Stimulated activated effector memory CD8-positive, alpha-beta T cell treated with anti-CD3 and anti-CD28 coated beads, Interleukin-12 subunit alpha, Interleukin-12 subunit beta, amount 100 ng/mL, for 72 hours (primary cell): ENCODE measurements around the gene USP34.
A peak's percentile ranks its signal among the peaks of the same experiment; 100 is the strongest.

Source experiments
- ATAC-seq: fragments of 150-1000 bp; cut with Tn5 transposase; 2 replicates; pipeline ENCODE4 v1.10.0; 2021
- DNase-seq, 2 donors: peaks; one replicate each; pipeline ENCODE4 v3.0.0; 2021 to 2022; ENCODE audit warnings: low spot score in 2 of 2
- H3K27ac Mint-ChIP-seq: one replicate; pipeline ENCODE4 v1.8.0; 2022; ENCODE audit warnings: mild to moderate bottlenecking, mixed read lengths
- H3K36me3 Mint-ChIP-seq: one replicate; pipeline ENCODE4 v1.8.0; 2022; ENCODE audit warnings: mild to moderate bottlenecking, mixed read lengths
- H3K4me1 Mint-ChIP-seq: one replicate; pipeline ENCODE4 v1.8.0; 2022; ENCODE audit warnings: mixed read lengths
- H3K4me3 Mint-ChIP-seq: one replicate; pipeline ENCODE4 v1.8.0; 2022; ENCODE audit warnings: mild to moderate bottlenecking, mixed read lengths
- H3K9me3 Mint-ChIP-seq: one replicate; pipeline ENCODE4 v1.8.0; 2022; ENCODE audit warnings: mixed read lengths

Gene USP34

DNA sequence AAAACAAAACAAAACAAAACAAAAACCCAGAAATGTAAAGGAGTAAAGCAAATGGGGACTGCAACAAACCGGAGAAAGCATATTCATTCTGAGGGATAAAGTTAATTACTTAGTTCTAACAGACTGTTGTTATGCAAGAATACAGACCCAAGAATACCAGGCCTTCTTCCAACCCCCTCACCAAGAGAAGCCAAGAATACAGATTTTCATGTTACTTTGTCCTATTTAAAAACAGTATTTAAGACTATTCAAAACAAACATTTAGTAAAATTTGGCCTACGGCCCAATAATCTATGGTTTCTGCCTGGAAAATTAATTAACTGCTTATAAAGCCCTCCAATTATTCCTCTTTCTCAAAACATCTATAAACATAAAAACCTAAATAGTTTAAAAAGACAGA lies 91.4 kb downstream of the USP34 start:
- no peak overlapping the region for H3K27ac Mint-ChIP-seq
- ATAC-seq (no peak), DNase-seq (no peak)
- peaks cover 17% of the 10 kb centered on the region for H3K4me1 Mint-ChIP-seq
- H3K9me3 Mint-ChIP-seq, result no peaks in the 10 kb centered on the region
- no peak overlapping the region for H3K4me3 Mint-ChIP-seq
- H3K36me3 Mint-ChIP-seq, result peaks cover 99% of the 10 kb centered on the region

DNA sequence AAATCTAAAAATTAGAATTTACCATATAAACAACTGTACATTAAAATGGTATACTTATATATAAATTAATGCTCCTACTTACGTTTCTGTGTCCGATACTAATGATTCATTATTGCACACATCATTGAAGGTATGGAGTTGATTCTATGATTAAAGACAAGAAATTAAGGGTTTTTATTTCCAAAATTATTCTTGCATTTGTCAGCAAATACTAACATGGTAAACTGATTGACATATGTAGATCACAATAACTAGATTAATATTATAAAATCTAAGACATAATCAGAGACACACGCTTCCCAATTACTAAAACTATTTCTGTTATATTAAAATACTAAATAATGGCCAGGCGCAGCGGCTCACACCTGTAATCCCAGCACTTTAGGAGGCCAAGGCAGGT lies 92.6 kb downstream of the USP34 start:
- H3K27ac Mint-ChIP-seq, result no peak overlapping the region
- no peak overlapping the region for H3K4me3 Mint-ChIP-seq
- no peaks in the 10 kb centered on the region for H3K9me3 Mint-ChIP-seq
- ATAC-seq (no peak), DNase-seq (no peak)
- peaks cover 19% of the 10 kb centered on the region for H3K4me1 Mint-ChIP-seq
- peaks cover 100% of the 10 kb centered on the region for H3K36me3 Mint-ChIP-seq

DNA sequence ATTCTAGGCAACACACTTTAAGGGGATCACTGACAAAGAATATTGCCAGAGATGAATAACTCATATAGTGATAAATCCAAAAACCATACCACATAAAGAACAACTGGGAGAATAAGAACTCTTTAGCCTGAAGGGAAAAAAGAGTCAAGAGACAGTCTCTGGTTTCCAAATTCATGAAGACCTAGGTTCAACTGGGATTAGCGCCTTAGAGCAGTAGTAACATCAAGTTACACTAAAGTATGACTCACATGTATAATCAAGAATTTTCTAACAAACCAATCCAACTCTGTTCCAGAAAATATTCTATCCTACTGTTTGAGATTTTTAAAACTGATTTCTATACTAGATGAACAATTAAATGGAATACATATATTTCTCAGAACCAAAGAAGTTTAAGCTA lies 93.8 kb downstream of the USP34 start:
- no peak for ATAC-seq
- H3K4me3 Mint-ChIP-seq, result no peak overlapping the region
- no peaks in the 10 kb centered on the region for H3K9me3 Mint-ChIP-seq
- peaks cover 98% of the 10 kb centered on the region for H3K36me3 Mint-ChIP-seq
- H3K4me1 Mint-ChIP-seq, result peaks cover 19% of the 10 kb centered on the region
- no peak overlapping the region for H3K27ac Mint-ChIP-seq
- DNase-seq, result no peak

DNA sequence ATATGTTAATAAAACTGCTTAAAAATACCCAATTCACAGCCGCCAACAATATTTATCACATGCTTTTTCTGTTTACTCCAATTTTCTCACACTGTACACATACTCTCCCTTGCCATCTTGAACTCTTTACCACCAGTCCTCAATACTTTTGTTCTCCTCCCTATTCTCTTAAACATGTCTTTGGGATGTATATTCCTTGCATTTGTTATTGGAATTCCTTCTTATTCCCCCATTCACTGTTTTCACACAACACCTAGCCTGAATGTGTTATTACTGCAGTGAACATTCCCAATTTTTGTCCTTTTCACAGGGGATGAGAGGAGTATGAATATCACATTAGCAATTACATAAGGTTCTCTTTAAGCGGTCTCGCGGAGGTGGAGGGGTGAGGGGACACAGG lies 94.7 kb downstream of the USP34 start:
- Mint-ChIP-seq H3K27ac (no peak overlapping the region), H3K9me3 (no peaks in the 10 kb centered on the region), H3K4me1 (peaks cover 14% of the 10 kb centered on the region), H3K36me3 (peaks cover 97% of the 10 kb centered on the region), H3K4me3 (no peak overlapping the region)
- DNase-seq (no peak), ATAC-seq (no peak)

DNA sequence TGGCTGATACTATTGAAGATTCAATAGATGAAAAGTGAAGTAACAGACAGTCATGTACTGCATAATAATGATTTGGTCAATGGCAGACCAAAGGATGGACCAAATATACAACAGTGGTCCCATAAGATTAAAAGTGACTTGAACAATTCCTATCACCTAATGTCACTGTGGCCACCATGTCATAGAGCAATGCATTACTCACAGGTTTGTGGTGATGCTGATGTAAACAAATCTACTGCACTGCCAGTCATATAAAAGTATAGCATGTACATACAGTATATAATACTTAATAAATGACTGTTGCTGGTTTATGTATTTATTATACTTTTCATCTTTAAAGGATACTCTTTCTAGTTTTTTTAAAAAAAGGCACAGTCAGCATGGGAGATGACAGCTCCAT lies 99.9 kb downstream of the USP34 start:
- no peak overlapping the region for H3K4me3 Mint-ChIP-seq
- peaks cover 97% of the 10 kb centered on the region for H3K36me3 Mint-ChIP-seq
- no peak overlapping the region for H3K27ac Mint-ChIP-seq
- no peak for DNase-seq
- peak; percentile 82 for ATAC-seq
- H3K4me1 Mint-ChIP-seq, result peaks cover 41% of the 10 kb centered on the region
- no peaks in the 10 kb centered on the region for H3K9me3 Mint-ChIP-seq

DNA sequence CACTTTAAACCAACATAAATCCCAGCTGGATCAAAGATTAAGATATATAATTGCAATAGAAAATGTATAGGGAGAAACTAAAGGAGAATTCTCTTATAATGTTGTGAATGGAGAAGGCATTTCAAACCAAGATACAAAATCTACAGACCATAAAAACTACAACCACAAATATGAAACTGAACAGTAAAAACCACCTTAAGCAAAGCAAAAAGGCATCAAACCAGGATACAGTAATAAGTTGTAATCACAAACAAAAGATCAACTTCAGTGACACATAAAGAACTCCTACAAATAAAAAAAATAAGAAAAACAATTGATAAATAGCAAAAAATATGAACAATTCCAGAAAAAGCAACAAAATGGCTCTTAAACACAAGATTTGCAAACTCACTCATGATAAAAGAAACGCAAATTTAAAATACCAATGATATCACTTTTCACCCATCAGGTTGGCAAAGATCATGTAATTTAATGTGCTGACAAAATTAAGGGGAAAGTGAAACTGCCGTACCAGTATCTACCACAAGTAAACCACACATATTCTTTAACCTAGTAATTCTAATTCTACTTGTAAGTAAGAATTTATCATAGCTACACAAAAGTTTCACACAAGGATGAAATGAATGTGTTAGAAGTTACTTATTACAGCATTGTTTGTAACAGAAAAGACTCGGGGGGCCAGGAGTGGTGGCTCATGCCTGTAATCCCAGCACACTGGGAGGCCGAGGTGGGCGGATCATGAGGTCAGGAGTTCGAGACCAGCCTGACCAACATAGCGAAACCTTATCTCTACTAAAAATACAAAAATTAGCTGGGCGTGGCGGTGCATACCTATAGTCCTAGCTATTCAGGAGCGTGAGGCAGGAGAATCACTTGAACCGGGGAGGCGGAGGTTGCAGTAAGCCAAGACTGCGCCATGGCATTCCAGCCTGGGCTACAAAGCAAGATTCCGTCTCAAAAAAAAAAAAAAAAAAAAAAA lies 101.9 kb downstream of the USP34 start:
- no peaks in the 10 kb centered on the region for H3K9me3 Mint-ChIP-seq
- peaks cover 47% of the 10 kb centered on the region for H3K4me1 Mint-ChIP-seq
- H3K36me3 Mint-ChIP-seq, result peaks cover 95% of the 10 kb centered on the region
- DNase-seq (peak in 1 of 2 donors; percentile 61), ATAC-seq (peak; percentile 84)
- H3K27ac Mint-ChIP-seq, result peak overlapping the region; percentile 37
- H3K4me3 Mint-ChIP-seq, result peak overlapping the region; percentile 37

DNA sequence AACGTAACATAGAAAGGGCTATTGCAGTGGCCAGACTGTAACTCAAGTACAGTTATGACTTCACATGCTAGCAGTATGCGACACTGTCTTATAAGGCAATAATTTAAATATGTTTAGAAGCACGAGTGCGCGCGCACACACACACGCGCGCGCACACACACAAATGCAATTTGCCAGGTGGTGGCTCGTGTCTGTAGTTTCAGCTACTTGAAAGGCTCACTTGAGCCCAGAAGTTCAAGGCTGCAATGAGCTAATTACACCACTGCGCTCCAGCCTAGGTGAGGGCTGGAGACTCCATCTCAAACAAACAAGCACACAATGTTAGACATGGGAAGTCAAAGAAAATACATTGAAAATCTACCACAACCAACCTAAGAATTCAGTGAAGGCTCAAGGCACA lies 103.7 kb downstream of the USP34 start:
- no peak for ATAC-seq
- peaks cover 56% of the 10 kb centered on the region for H3K4me1 Mint-ChIP-seq
- H3K4me3 Mint-ChIP-seq, result no peak overlapping the region
- no peaks in the 10 kb centered on the region for H3K9me3 Mint-ChIP-seq
- peaks cover 92% of the 10 kb centered on the region for H3K36me3 Mint-ChIP-seq
- DNase-seq, result no peak
- no peak overlapping the region for H3K27ac Mint-ChIP-seq

DNA sequence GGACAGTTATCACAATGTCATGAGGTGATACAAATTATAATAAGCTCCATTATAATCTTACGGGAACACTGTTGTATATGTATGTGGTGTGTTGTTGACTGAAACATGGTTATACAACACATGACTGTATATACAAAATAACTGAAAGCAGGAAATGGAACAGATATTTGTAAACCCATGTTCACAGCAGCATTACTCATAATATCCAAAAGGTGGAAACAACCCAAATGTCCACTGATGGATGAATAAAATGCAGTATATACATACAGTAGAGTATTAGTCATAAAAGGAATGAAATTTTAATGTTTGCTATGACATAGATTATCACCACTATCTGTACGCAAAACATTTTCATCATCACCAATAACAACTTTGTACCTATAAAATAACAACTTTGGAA lies 107.3 kb downstream of the USP34 start:
- no peak overlapping the region for H3K27ac Mint-ChIP-seq
- ATAC-seq (peak; percentile 19), DNase-seq (no peak)
- H3K36me3 Mint-ChIP-seq, result peaks cover 71% of the 10 kb centered on the region
- no peaks in the 10 kb centered on the region for H3K9me3 Mint-ChIP-seq
- H3K4me3 Mint-ChIP-seq, result no peak overlapping the region
- peaks cover 56% of the 10 kb centered on the region for H3K4me1 Mint-ChIP-seq

DNA sequence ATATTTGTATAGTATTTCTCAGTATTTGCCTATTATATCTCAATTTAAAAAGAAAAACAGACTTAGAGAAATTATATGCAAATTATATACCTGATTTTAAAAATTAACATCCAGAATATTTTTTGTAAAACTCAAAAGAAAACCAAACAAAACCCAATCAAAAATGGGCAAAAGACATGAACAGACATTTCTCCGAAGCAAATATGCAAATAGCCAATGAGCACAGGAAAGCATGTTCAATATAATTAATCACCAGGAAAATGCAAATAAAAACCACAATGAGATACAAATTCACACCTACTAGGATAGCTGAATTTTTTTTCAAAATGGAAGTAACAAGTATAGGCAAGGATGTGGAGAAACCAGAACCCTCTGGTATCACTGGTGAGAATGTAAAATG lies 108.0 kb downstream of the USP34 start:
- Mint-ChIP-seq H3K9me3 (no peaks in the 10 kb centered on the region), H3K4me3 (no peak overlapping the region), H3K4me1 (peaks cover 49% of the 10 kb centered on the region), H3K27ac (no peak overlapping the region), H3K36me3 (peaks cover 71% of the 10 kb centered on the region)
- DNase-seq, result no peak
- ATAC-seq, result no peak

DNA sequence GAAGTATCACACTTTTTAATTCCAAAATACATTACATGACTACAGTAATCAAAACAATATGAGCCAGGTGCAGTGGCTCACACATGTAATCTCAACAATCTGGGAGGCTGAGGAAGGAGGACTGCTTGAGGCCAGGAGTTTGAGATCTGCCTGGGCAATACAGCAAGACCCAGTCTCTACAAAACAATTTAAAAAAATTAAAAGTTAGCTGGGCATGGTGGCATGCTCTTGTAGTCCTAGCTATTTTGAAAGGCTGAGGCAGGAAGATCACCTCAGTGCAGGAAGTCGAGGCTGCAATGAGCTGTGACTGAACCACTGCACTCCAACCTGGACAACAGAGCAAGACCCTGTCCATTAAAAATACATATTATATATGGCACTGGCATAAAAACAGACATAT lies 109.8 kb downstream of the USP34 start:
- DNase-seq, result no peak
- Mint-ChIP-seq H3K36me3 (peaks cover 66% of the 10 kb centered on the region), H3K4me3 (no peak overlapping the region), H3K4me1 (peaks cover 46% of the 10 kb centered on the region), H3K27ac (no peak overlapping the region), H3K9me3 (no peaks in the 10 kb centered on the region)
- no peak for ATAC-seq

DNA sequence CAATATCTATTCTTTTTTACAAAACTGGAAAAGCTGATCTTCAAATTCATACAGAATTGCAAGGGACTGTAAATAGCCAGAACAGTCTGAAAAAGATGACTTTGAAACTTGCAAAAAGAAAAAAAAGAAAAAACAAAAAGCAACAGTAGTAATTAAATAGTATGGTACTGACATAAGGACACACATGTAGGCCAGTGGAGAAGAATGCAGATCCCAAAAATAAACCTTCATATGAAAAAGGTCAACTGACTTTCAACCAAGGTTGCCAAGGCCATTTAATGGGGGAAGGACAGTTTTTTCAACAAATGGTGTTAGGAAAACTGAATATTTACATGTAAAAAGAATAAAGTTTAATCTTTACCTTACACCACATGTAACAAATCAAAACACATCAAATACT lies 111.8 kb downstream of the USP34 start:
- H3K4me1 Mint-ChIP-seq, result peaks cover 43% of the 10 kb centered on the region
- no peak for ATAC-seq
- no peak overlapping the region for H3K4me3 Mint-ChIP-seq
- H3K9me3 Mint-ChIP-seq, result no peaks in the 10 kb centered on the region
- DNase-seq, result no peak
- H3K36me3 Mint-ChIP-seq, result peaks cover 53% of the 10 kb centered on the region
- H3K27ac Mint-ChIP-seq, result no peak overlapping the region

DNA sequence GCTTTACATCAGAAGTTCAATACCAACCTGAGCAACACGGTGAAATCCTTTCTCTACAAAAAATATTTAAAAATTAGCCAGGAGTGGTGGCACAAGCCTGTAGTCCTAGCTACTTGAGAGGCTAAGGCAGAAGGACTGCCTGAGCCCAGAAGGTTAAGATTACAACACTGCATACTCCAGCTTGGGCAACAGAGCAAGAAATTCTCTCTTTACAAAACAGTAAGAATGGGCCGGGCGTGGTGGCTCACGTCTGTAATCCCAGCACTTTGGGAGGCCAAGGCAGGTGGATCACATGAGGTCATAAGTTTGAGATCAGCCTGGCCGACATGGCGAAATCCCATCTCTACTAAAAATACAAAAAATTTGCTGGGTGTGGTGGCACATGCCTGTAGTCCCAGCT lies 113.2 kb downstream of the USP34 start:
- Mint-ChIP-seq H3K4me3 (no peak overlapping the region), H3K4me1 (peaks cover 41% of the 10 kb centered on the region), H3K36me3 (peaks cover 53% of the 10 kb centered on the region), H3K9me3 (peaks cover 6% of the 10 kb centered on the region), H3K27ac (no peak overlapping the region)
- DNase-seq (no peak), ATAC-seq (no peak)

DNA sequence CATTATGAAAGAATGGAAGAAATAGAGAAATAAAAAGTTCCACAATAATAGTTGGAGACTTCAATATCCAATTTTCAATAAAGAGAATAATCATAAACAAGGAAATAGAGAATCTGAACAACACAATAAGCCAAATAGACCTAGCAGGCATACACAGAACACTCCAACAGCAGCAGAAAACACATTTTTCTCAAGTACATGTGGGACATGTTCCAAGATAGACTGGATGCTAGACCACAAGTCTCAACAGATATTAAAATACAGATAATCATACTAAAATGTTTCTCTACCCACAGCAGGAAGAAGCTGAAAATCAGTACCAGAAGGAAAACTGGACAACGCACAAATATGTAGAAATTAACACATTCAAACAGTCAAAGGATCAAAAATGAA lies 113.9 kb downstream of the USP34 start:
- Mint-ChIP-seq H3K36me3 (peaks cover 57% of the 10 kb centered on the region), H3K27ac (no peak overlapping the region), H3K4me1 (peaks cover 39% of the 10 kb centered on the region), H3K9me3 (peaks cover 6% of the 10 kb centered on the region), H3K4me3 (no peak overlapping the region)
- no peak for ATAC-seq
- DNase-seq, result no peak

DNA sequence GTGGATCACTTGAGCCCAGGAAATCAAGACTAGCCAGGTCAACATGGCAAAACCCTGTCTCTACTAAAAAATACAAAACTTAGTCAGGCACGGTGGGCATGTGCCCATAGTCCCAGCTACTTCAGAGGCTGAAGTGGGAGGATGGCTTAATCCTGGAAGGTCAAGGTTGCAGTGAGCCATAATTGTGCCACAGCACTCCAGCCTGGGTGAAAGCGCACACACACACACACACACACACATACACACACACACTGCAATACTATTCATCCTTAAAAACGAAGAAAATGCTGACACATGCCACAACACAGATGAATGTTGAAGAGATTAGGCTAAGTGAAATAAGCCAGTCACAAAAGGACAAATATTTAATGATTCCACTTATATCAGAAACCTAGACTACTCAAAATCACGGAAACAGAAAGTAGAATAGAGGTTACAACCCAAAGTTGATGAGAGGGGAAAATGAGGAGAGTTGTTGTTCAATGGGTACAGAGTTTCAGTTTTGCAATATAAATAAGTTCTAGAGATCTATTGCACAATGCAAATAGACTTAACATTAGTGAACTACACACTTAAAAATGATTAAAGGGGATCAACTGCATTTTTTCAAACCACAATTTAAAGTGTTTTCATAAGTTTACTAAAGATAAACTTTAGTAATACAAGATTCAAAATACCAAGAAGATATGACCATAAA lies 114.5 kb downstream of the USP34 start:
- ATAC-seq (peak; percentile 19), DNase-seq (no peak)
- peaks cover 6% of the 10 kb centered on the region for H3K9me3 Mint-ChIP-seq
- H3K36me3 Mint-ChIP-seq, result peaks cover 57% of the 10 kb centered on the region
- H3K4me3 Mint-ChIP-seq, result no peak overlapping the region
- no peak overlapping the region for H3K27ac Mint-ChIP-seq
- H3K4me1 Mint-ChIP-seq, result peaks cover 37% of the 10 kb centered on the region

DNA sequence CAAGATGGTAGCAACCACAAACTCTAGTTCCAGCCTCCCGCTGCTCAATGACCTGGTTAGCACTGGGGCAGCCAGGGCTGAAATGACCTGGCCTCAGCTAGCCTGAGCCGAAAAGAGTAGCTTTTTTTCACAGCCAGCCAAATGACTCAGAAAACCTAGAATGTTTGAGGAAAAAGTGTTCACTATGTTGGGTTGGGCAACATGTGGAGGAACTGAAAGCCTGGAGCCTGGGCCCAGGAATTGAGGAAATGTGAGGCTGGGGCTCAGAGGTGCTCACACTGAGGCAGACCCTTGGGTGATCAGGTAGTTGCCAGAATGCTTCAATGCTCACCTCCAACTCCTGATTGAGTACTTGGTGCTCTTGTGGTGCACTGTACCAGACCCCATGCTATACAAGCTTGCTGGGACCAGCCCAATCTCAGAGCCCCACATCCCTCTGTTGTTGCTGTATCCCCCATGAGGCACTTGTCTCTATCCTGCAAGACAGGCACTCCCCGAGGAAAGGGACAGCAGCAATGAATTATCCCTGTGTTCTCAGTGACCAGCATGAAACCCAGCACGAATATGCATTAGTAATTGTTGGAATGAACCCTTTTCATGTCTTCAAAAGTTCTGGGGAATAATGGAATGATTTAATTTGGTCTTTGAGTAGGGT lies 116.2 kb downstream of the USP34 start:
- no peak for ATAC-seq
- Mint-ChIP-seq H3K4me3 (no peak overlapping the region), H3K27ac (no peak overlapping the region), H3K4me1 (peaks cover 27% of the 10 kb centered on the region), H3K9me3 (peaks cover 6% of the 10 kb centered on the region), H3K36me3 (peaks cover 61% of the 10 kb centered on the region)
- DNase-seq, result no peak
